Measurements from ENCODE around the gene VSIG8. TPM values are rescaled to one million over a fixed set of nuclear protein-coding genes. Genes with fewer than 3 reads are reported as not detected.

The VSIG8 gene
- polyA plus RNA-seq = not detected in 2 replicates

DNA sequence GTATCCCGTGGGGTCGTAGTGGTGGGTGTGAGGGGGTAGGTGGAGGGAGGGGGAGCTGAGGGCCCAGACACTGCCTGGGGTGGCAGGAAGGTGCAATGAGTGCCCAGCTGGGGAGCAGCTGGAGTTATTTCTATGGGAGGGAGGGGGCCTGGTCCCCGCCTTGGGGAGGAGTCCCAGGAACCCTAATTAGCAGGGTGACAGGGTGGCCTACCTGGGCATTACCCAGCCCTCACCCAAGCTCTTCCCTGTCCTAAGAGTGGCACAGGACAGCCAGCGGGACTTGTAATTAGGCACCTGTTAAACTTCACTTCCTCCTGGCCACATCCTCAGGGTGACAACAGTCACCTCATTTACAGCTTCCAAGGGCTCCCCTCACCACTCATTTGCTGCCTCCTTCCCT is at the start of gene VSIG8:
Gene VSIG8 (minus strand): TSS at position 101 of the 400 bp plus-strand sequence. CDS start 136 bp downstream, outside the sequence.

DNA sequence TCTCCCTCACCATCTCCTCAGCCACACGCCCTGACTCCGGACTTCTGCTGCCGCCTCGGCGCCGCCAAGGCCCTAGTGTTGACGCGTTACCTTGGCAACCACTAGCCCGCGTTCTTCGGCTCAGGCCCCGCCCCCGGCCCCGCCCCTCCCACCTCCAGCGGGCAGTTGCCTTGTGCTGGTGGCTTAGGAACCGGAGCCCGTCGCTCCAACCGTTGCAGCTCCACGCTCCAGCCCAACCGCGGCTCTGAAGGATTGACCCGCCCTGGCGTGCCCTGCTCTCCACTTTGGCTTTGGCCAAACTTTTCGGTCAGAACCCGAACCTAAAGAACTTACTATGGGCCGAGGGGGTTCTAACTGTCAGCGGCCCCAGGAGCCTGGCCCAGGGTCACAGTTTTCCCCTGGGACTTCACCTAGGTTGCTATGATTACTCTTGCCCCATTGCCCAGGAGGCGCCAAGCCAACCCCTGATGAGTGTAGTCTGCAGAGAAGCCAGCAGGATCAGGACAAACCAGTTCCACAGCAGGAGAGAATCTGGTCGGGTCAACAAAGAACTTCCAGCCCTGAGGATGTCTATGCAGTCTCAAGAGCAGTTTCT is 37.7 kb upstream of the VSIG8 start, which contains the start of gene CFAP45:
Gene CFAP45 (minus strand): TSS at position 80 of the 595 bp plus-strand sequence. CDS start 67 bp downstream, at position 13.

GRCh38 chr1:159826441-159827101 is 35.9 kb downstream of the VSIG8 start, which contains the start of gene SLAMF8:
SLAMF8 (plus strand) TSS chr1:159826873; CDS start chr1:159826899, 26 bp downstream.

Other genes starting within 250 kb of the VSIG8 start
- gene CRP, start 148.1 kb downstream of the VSIG8 start, polyA plus RNA-seq = not detected in 2 replicates
- 0.87 and 3.0 TPM in 2 replicates for gene DUSP23, start 81.7 kb downstream of the VSIG8 start, polyA plus RNA-seq
- not detected in 2 replicates for gene FCRL6, start 60.3 kb downstream of the VSIG8 start, polyA plus RNA-seq
- gene SLAMF8, start 35.8 kb downstream of the VSIG8 start, polyA plus RNA-seq = not detected in 2 replicates
- 1.2 and 2.1 TPM in 2 replicates for gene CFAP45, start 37.5 kb upstream of the VSIG8 start, polyA plus RNA-seq
- gene TAGLN2, start 62.9 kb upstream of the VSIG8 start, polyA plus RNA-seq = 0.36 and 3.3 TPM in 2 replicates
- not detected in 2 replicates for gene IGSF9, start 83.0 kb upstream of the VSIG8 start, polyA plus RNA-seq
- not detected in 2 replicates for gene SLAMF9, start 91.6 kb upstream of the VSIG8 start, polyA plus RNA-seq
- gene PIGM, start 169.3 kb upstream of the VSIG8 start, polyA plus RNA-seq = 8.0 and 10.7 TPM in 2 replicates
- 17.9 and 18.7 TPM in 2 replicates for gene KCNJ10, start 207.5 kb upstream of the VSIG8 start, polyA plus RNA-seq
- 12.2 and 16.6 TPM in 2 replicates for gene KCNJ9, start 218.9 kb upstream of the VSIG8 start, polyA plus RNA-seq
- gene IGSF8, start 236.0 kb upstream of the VSIG8 start, polyA plus RNA-seq = 6.4 and 17.5 TPM in 2 replicates